GDM1 (cell line): Measurements from ENCODE around the gene FAM193B.
A peak's percentile ranks its signal among the peaks of the same experiment; 100 is the strongest.

Experiments used
- DNase-seq: peaks from one replicate; lab custom pipeline; 2025; lab: John Stamatoyannopoulos, UW

FAM193B gene

GRCh38 chr5:177515580-177515979, 38.8 kb downstream of the FAM193B start:
- DNase-seq: no peak

GRCh38 chr5:177514541-177514940, 39.8 kb downstream of the FAM193B start:
- DNase-seq: no peak

- no peak for DNase-seq
Measured at GRCh38 chr5:177513500-177513899, 40.9 kb downstream of the FAM193B start.

- DNase-seq: no peak
Measured at GRCh38 chr5:177512736-177513380, 41.5 kb downstream of the FAM193B start.

GRCh38 chr5:177511796-177512675, 42.3 kb downstream of the FAM193B start:
- DNase-seq: no peak

- no peak for DNase-seq
Measured at GRCh38 chr5:177511181-177511580, 43.2 kb downstream of the FAM193B start.

- no peak for DNase-seq
Measured at GRCh38 chr5:177510567-177511053, 43.8 kb downstream of the FAM193B start.

GRCh38 chr5:177509991-177510566, 44.3 kb downstream of the FAM193B start:
- DNase-seq: no peak

GRCh38 chr5:177509381-177509951, 44.9 kb downstream of the FAM193B start, which contains the start of gene DOK3:
TSS of gene DOK3 (minus strand) at chr5:177509826. CDS start at chr5:177509540, 286 bp downstream.
- DNase-seq: no peak

- peak; percentile 79 for DNase-seq
Measured at GRCh38 chr5:177508837-177509236, 45.5 kb downstream of the FAM193B start.

- no peak for DNase-seq
Measured at GRCh38 chr5:177508221-177508611, 46.1 kb downstream of the FAM193B start.

- DNase-seq: no peak
Measured at GRCh38 chr5:177507596-177508220, 46.7 kb downstream of the FAM193B start.

GRCh38 chr5:177507165-177507564, 47.2 kb downstream of the FAM193B start:
- DNase-seq: no peak

GRCh38 chr5:177505075-177505474, 49.3 kb downstream of the FAM193B start:
- DNase-seq: no peak

- no peak for DNase-seq
Measured at GRCh38 chr5:177504086-177505056, 50.0 kb downstream of the FAM193B start.

- no peak for DNase-seq
Measured at GRCh38 chr5:177503351-177504085, 50.8 kb downstream of the FAM193B start.

GRCh38 chr5:177502886-177503285, 51.5 kb downstream of the FAM193B start:
- DNase-seq: no peak

GRCh38 chr5:177501874-177502678, 52.3 kb downstream of the FAM193B start:
- DNase-seq: no peak
